Endothelial cell of umbilical vein (primary cell): Measurements from ENCODE around the gene TMTC4. TPM values are rescaled to one million over a fixed set of nuclear protein-coding genes. Genes with fewer than 3 reads are reported as not detected.
A peak's percentile ranks its signal among the peaks of the same experiment; 100 is the strongest.

Source experiments
- BruUV-seq: library from RNA; stranded (reverse); fragments of 400-500 nt; replicated peaks from 2 replicates; lab custom pipeline; 2021; lab: Mats Ljungman, UMichigan
- CTCF ChIA-PET: fragments of 300-600, 350-600 bp; sonication (Branson Sonifier 250); formaldehyde crosslinking; loops from one replicate; lab custom pipeline; 2021; ENCODE audit warnings: antibody characterized with exemption, inconsistent platforms; lab: Charles Lee
- POLR2A ChIA-PET: fragments of 300-600, 350-600 bp; sonication (Branson Sonifier 250); formaldehyde crosslinking; loops from one replicate; lab custom pipeline; 2021; ENCODE audit warnings: antibody characterized with exemption, inconsistent platforms; lab: Charles Lee
- DNase-seq: peaks from one replicate; pipeline ENCODE4 v3.0.0-alpha.2; 2011; ENCODE audit warnings: low read depth, low spot score
- FAIRE-seq: peaks from 2 replicates; lab custom pipeline; 2011; peaks lifted over from hg19 to GRCh38; lab: Jason Lieb, UNC
- H2AFZ ChIP-seq: 2 replicates; pipeline ENCODE4 v1.6.0; 2012; ENCODE audit warnings: low read depth, low read length, control low read depth, inconsistent platforms
- H3K27ac ChIP-seq: 2 replicates; pipeline ENCODE4 v1.5.1; 2011; ENCODE audit warnings: low read depth, mild to moderate bottlenecking, control low read depth, low read length, moderate library complexity; ENCODE audit not compliant: insufficient read depth
- H3K27me3 ChIP-seq, 2 experiments: 2 replicates each; pipeline versions ENCODE4 v1.6.0 to v1.6.1; 2011; ENCODE audit warnings: low read length in 2 of 2, mixed read lengths in 1 of 2; ENCODE audit not compliant: control insufficient read depth in 2 of 2, insufficient read depth in 2 of 2
- H3K36me3 ChIP-seq, 2 experiments: 2 replicates in 1 of 2; 3 replicates in 1 of 2; pipeline ENCODE4 v1.5.1; 2011; ENCODE audit warnings: low read length in 2 of 2, mild to moderate bottlenecking in 1 of 2, moderate library complexity in 1 of 2; ENCODE audit not compliant: control insufficient read depth in 2 of 2, insufficient read depth in 2 of 2; ENCODE audit errors: extremely low read depth in 1 of 2
- H3K4me1 ChIP-seq: 3 replicates; pipeline ENCODE4 v1.5.1; 2011; ENCODE audit warnings: mild to moderate bottlenecking, low read length; ENCODE audit not compliant: control insufficient read depth, insufficient read depth; ENCODE audit errors: extremely low read depth
- H3K4me2 ChIP-seq: 2 replicates; pipeline ENCODE4 v1.6.1; 2011; ENCODE audit warnings: low read length, control low read depth, mixed read lengths; ENCODE audit not compliant: insufficient read depth
- H3K4me3 ChIP-seq, 3 experiments: fragments of 200-600 bp in 1 of 3; sonication (generic), shearing (Covaris generic) in 1 of 3; replicated peaks in 1 of 3; 2 replicates each; pipeline ENCODE4 v1.5.1; 2011 to 2016; ENCODE audit warnings: control low read depth in 3 of 3, low read length in 3 of 3, mild to moderate bottlenecking in 2 of 3, inconsistent platforms in 1 of 3, low read depth in 1 of 3, moderate library complexity in 1 of 3; ENCODE audit not compliant: insufficient read depth in 1 of 3
- H3K79me2 ChIP-seq: 2 replicates; pipeline ENCODE4 v1.6.0; 2012; ENCODE audit warnings: low read length, inconsistent platforms; ENCODE audit not compliant: control insufficient read depth, insufficient read depth
- H3K9ac ChIP-seq: replicated peaks from 2 replicates; pipeline ENCODE3; 2011; ENCODE audit warnings: low read length, control low read depth; ENCODE audit not compliant: insufficient read depth; ENCODE audit errors: extremely low read depth
- H3K9me1 ChIP-seq: replicated peaks from 3 replicates; pipeline ENCODE4 v1.6.0; 2011; ENCODE audit warnings: mild to moderate bottlenecking, low read length; ENCODE audit not compliant: control insufficient read depth, insufficient read depth; ENCODE audit errors: extremely low read depth
- H3K9me3 ChIP-seq: replicated peaks from 2 replicates; pipeline ENCODE4 v1.5.1; 2012; ENCODE audit warnings: low read length, inconsistent platforms; ENCODE audit not compliant: control insufficient read depth, insufficient read depth
- H4K20me1 ChIP-seq: replicated peaks from 2 replicates; pipeline ENCODE3; 2011; ENCODE audit warnings: mild to moderate bottlenecking, low read length; ENCODE audit not compliant: control insufficient read depth, insufficient read depth; ENCODE audit errors: extremely low read depth
- CTCF ChIP-seq, 2 donors: IDR thresholded peaks; 1 replicate in 1 of 2; 2 replicates in 1 of 2; pipeline ENCODE4 v1.5.1; 2011; ENCODE audit warnings: low read length in 2 of 2, mild to moderate bottlenecking in 2 of 2, moderate library complexity in 2 of 2, control low read depth in 1 of 2, inconsistent platforms in 1 of 2, low read depth in 1 of 2; ENCODE audit not compliant: insufficient read depth in 1 of 2; ENCODE audit errors: extremely low read depth in 1 of 2
- EZH2 ChIP-seq: IDR thresholded peaks from 2 replicates; pipeline ENCODE4 v1.6.1; 2012; ENCODE audit warnings: borderline replicate concordance, low read depth, mild to moderate bottlenecking, moderate library complexity, low read length, inconsistent platforms; ENCODE audit not compliant: severe bottlenecking
- FOS ChIP-seq: IDR thresholded peaks from 2 replicates; pipeline ENCODE4 v1.6.1; 2011; ENCODE audit warnings: mild to moderate bottlenecking, low read length, moderate library complexity, borderline replicate concordance; ENCODE audit not compliant: insufficient read depth
- GATA2 ChIP-seq: IDR thresholded peaks from 2 replicates; pipeline ENCODE4 v1.7.0; 2011; ENCODE audit warnings: low read depth, mild to moderate bottlenecking, moderate library complexity, mixed read lengths, low read length; ENCODE audit not compliant: insufficient read length, insufficient read depth
- JUN ChIP-seq: IDR thresholded peaks from 2 replicates; pipeline ENCODE4 v1.6.1; 2011; ENCODE audit warnings: borderline replicate concordance, low read depth; ENCODE audit not compliant: insufficient read length, insufficient read depth
- MAX ChIP-seq: IDR thresholded peaks from 2 replicates; pipeline ENCODE4 v1.6.1; 2011; ENCODE audit not compliant: insufficient read depth, insufficient read length
- MYC ChIP-seq: IDR thresholded peaks from one replicate; pipeline ENCODE4 v1.6.1; 2011; ENCODE audit warnings: mild to moderate bottlenecking, low read depth, low read length
- POLR2A ChIP-seq: IDR thresholded peaks from 2 replicates; pipeline ENCODE4 v1.6.1; 2012; ENCODE audit warnings: low read depth, mild to moderate bottlenecking, control low read depth, low read length
- POLR2AphosphoS5 ChIP-seq: IDR thresholded peaks from 2 replicates; pipeline ENCODE4 v1.6.1; 2012; ENCODE audit warnings: low read depth, mild to moderate bottlenecking, control low read depth, low read length, moderate library complexity; ENCODE audit not compliant: insufficient read depth
- dilution Hi-C: fragments of 300-500 bp; cut with MboI; formaldehyde crosslinking; loops from one replicate; pipeline ENCODE4 v1.15.0; 2019; ENCODE audit warnings: low sequenced_read_pairs; ENCODE audit not compliant: extremely low pct_ligation_motif_present
- intact Hi-C: fragments of 100-400 bp; cut with micrococcal nuclease; formaldehyde crosslinking; loops from one replicate; pipeline ENCODE4 v1.10.0; 2022
- polyA plus RNA-seq, 4 experiments: library from polyadenylated mRNA; depleted of rRNA in 3 of 4; stranded (reverse) in 3 of 4; unstranded in 1 of 4; fragments of >200 nt; gene quantifications; 2 replicates each; pipeline versions ENCODE4 v1.2.1 to v1.2.3, GENCODE V29; 2011 to 2012; ENCODE audit warnings: missing spikeins in 1 of 4
- total RNA-seq: library from RNA; stranded (reverse); gene quantifications from 2 replicates; pipeline ENCODE4 v1.2.3, GENCODE V29; 2021

Gene TMTC4
- total and polyA plus RNA-seq, 2 donors (not counting 3 experiments of a cell fraction or from before 2014, with no cell fraction given) = 24.6 to 31.9 TPM

- FAIRE-seq = peak; percentile 53
- peak; percentile 72 to 75 for TF ChIP-seq CTCF (IDR thresholded peaks at IDR 0.05; ENCODE audit: extremely low read depth in 1 of 2, insufficient read depth in 1 of 2, low read depth in 1 of 2, low read length in 2 of 2)
- TF ChIP-seq POLR2A = no peak
- BruUV-seq = no TSS peak
- H3K4me1 ChIP-seq = no peaks in the 10 kb centered on the region
- dilution Hi-C loops (no loop called here), intact Hi-C loops (loop anchor here (1.0 to 5.0 kb wide), 6 partner anchors 57 to 916 kb away; partner anchors contain the start of gene TMTC4)
- H3K4me3 ChIP-seq = no peak overlapping the region
- no peaks in the 10 kb centered on the region for H3K79me2 ChIP-seq
- no peak overlapping the region for H3K9ac ChIP-seq
- H3K27ac ChIP-seq = no peak overlapping the region
- H3K27me3 ChIP-seq = no peaks in the 10 kb centered on the region
- no peaks in the 10 kb centered on the region for H3K36me3 ChIP-seq
- no peaks in the 10 kb centered on the region for H4K20me1 ChIP-seq
- DNase-seq = peak; percentile 83
- H3K4me2 ChIP-seq = no peak overlapping the region
- ChIA-PET POLR2A (no interaction called here), CTCF (interaction anchor here (0.5 to 6.1 kb wide), 45 partner anchors 9 to 1983 kb away, joined by 3 to 91 read pairs (median 5); partner anchors contain the start of genes GGACT, PCCA and TMTC4)
- H3K9me1 ChIP-seq = no peaks in the 10 kb centered on the region
- no peak overlapping the region for H2AFZ ChIP-seq
- no peaks in the 10 kb centered on the region for H3K9me3 ChIP-seq
Measured at GRCh38 chr13:100573121-100573520, 101.5 kb downstream of the TMTC4 start.

- Histone ChIP-seq H3K27ac (no peak overlapping the region), H4K20me1 (no peaks in the 10 kb centered on the region), H3K9me1 (no peaks in the 10 kb centered on the region), H3K9me3 (no peaks in the 10 kb centered on the region), H3K4me3 (no peak overlapping the region), H3K4me1 (no peaks in the 10 kb centered on the region), H3K36me3 (no peaks in the 10 kb centered on the region), H3K27me3 (no peaks in the 10 kb centered on the region), H3K9ac (no peak overlapping the region), H3K4me2 (no peak overlapping the region), H2AFZ (no peak overlapping the region), H3K79me2 (no peaks in the 10 kb centered on the region)
- DNase-seq = no peak
- no peak for FAIRE-seq
- POLR2A ChIA-PET = no interaction called here
- no peak for TF ChIP-seq CTCF (IDR thresholded peaks at IDR 0.05; ENCODE audit: extremely low read depth in 1 of 2, insufficient read depth in 1 of 2, low read depth in 1 of 2, low read length in 2 of 2)
- no peak for TF ChIP-seq EZH2
- TF ChIP-seq JUN = no peak
- TF ChIP-seq FOS = no peak
- TF ChIP-seq GATA2 = no peak
- TF ChIP-seq MYC = no peak
- TF ChIP-seq MAX = no peak
- TF ChIP-seq POLR2AphosphoS5 = no peak
- no peak for TF ChIP-seq POLR2A
- dilution Hi-C loops = no loop called here
- intact Hi-C loops = no loop called here
- BruUV-seq = no TSS peak
- CTCF ChIA-PET = no interaction called here
Measured at GRCh38 chr13:100566543-100566942, 108.1 kb downstream of the TMTC4 start.
